Endothelial cell of umbilical vein (primary cell): ENCODE measurements around the gene LRRK1. TPM values are rescaled to one million over a fixed set of nuclear protein-coding genes. Genes with fewer than 3 reads are reported as not detected.

Experiments used
- BruUV-seq: library from RNA; stranded (reverse); fragments of 400-500 nt; replicated peaks from 2 replicates; lab custom pipeline; 2021; lab: Mats Ljungman, UMichigan
- CTCF ChIA-PET: fragments of 300-600, 350-600 bp; sonication (Branson Sonifier 250); formaldehyde crosslinking; loops from one replicate; lab custom pipeline; 2021; ENCODE audit warnings: antibody characterized with exemption, inconsistent platforms; lab: Charles Lee
- POLR2A ChIA-PET: fragments of 300-600, 350-600 bp; sonication (Branson Sonifier 250); formaldehyde crosslinking; loops from one replicate; lab custom pipeline; 2021; ENCODE audit warnings: antibody characterized with exemption, inconsistent platforms; lab: Charles Lee
- DNase-seq: peaks from one replicate; pipeline ENCODE4 v3.0.0-alpha.2; 2011; ENCODE audit warnings: low read depth, low spot score
- FAIRE-seq: peaks from 2 replicates; lab custom pipeline; 2011; peaks lifted over from hg19 to GRCh38; lab: Jason Lieb, UNC
- H2AFZ ChIP-seq: 2 replicates; pipeline ENCODE4 v1.6.0; 2012; ENCODE audit warnings: low read depth, low read length, control low read depth, inconsistent platforms
- H3K27ac ChIP-seq: 2 replicates; pipeline ENCODE4 v1.5.1; 2011; ENCODE audit warnings: low read depth, mild to moderate bottlenecking, control low read depth, low read length, moderate library complexity; ENCODE audit not compliant: insufficient read depth
- H3K27me3 ChIP-seq, 2 experiments: 2 replicates each; pipeline versions ENCODE4 v1.6.0 to v1.6.1; 2011; ENCODE audit warnings: low read length in 2 of 2, mixed read lengths in 1 of 2; ENCODE audit not compliant: control insufficient read depth in 2 of 2, insufficient read depth in 2 of 2
- H3K36me3 ChIP-seq, 2 experiments: 2 replicates in 1 of 2; 3 replicates in 1 of 2; pipeline ENCODE4 v1.5.1; 2011; ENCODE audit warnings: low read length in 2 of 2, mild to moderate bottlenecking in 1 of 2, moderate library complexity in 1 of 2; ENCODE audit not compliant: control insufficient read depth in 2 of 2, insufficient read depth in 2 of 2; ENCODE audit errors: extremely low read depth in 1 of 2
- H3K4me1 ChIP-seq: 3 replicates; pipeline ENCODE4 v1.5.1; 2011; ENCODE audit warnings: mild to moderate bottlenecking, low read length; ENCODE audit not compliant: control insufficient read depth, insufficient read depth; ENCODE audit errors: extremely low read depth
- H3K4me2 ChIP-seq: 2 replicates; pipeline ENCODE4 v1.6.1; 2011; ENCODE audit warnings: low read length, control low read depth, mixed read lengths; ENCODE audit not compliant: insufficient read depth
- H3K4me3 ChIP-seq, 3 experiments: fragments of 200-600 bp in 1 of 3; sonication (generic), shearing (Covaris generic) in 1 of 3; replicated peaks in 1 of 3; 2 replicates each; pipeline ENCODE4 v1.5.1; 2011 to 2016; ENCODE audit warnings: control low read depth in 3 of 3, low read length in 3 of 3, mild to moderate bottlenecking in 2 of 3, inconsistent platforms in 1 of 3, low read depth in 1 of 3, moderate library complexity in 1 of 3; ENCODE audit not compliant: insufficient read depth in 1 of 3
- H3K79me2 ChIP-seq: 2 replicates; pipeline ENCODE4 v1.6.0; 2012; ENCODE audit warnings: low read length, inconsistent platforms; ENCODE audit not compliant: control insufficient read depth, insufficient read depth
- H3K9ac ChIP-seq: replicated peaks from 2 replicates; pipeline ENCODE3; 2011; ENCODE audit warnings: low read length, control low read depth; ENCODE audit not compliant: insufficient read depth; ENCODE audit errors: extremely low read depth
- H3K9me1 ChIP-seq: replicated peaks from 3 replicates; pipeline ENCODE4 v1.6.0; 2011; ENCODE audit warnings: mild to moderate bottlenecking, low read length; ENCODE audit not compliant: control insufficient read depth, insufficient read depth; ENCODE audit errors: extremely low read depth
- H3K9me3 ChIP-seq: replicated peaks from 2 replicates; pipeline ENCODE4 v1.5.1; 2012; ENCODE audit warnings: low read length, inconsistent platforms; ENCODE audit not compliant: control insufficient read depth, insufficient read depth
- H4K20me1 ChIP-seq: replicated peaks from 2 replicates; pipeline ENCODE3; 2011; ENCODE audit warnings: mild to moderate bottlenecking, low read length; ENCODE audit not compliant: control insufficient read depth, insufficient read depth; ENCODE audit errors: extremely low read depth
- EZH2 ChIP-seq: IDR thresholded peaks from 2 replicates; pipeline ENCODE4 v1.6.1; 2012; ENCODE audit warnings: borderline replicate concordance, low read depth, mild to moderate bottlenecking, moderate library complexity, low read length, inconsistent platforms; ENCODE audit not compliant: severe bottlenecking
- FOS ChIP-seq: IDR thresholded peaks from 2 replicates; pipeline ENCODE4 v1.6.1; 2011; ENCODE audit warnings: mild to moderate bottlenecking, low read length, moderate library complexity, borderline replicate concordance; ENCODE audit not compliant: insufficient read depth
- GATA2 ChIP-seq: IDR thresholded peaks from 2 replicates; pipeline ENCODE4 v1.7.0; 2011; ENCODE audit warnings: low read depth, mild to moderate bottlenecking, moderate library complexity, mixed read lengths, low read length; ENCODE audit not compliant: insufficient read length, insufficient read depth
- JUN ChIP-seq: IDR thresholded peaks from 2 replicates; pipeline ENCODE4 v1.6.1; 2011; ENCODE audit warnings: borderline replicate concordance, low read depth; ENCODE audit not compliant: insufficient read length, insufficient read depth
- MYC ChIP-seq: IDR thresholded peaks from one replicate; pipeline ENCODE4 v1.6.1; 2011; ENCODE audit warnings: mild to moderate bottlenecking, low read depth, low read length
- POLR2A ChIP-seq: IDR thresholded peaks from 2 replicates; pipeline ENCODE4 v1.6.1; 2012; ENCODE audit warnings: low read depth, mild to moderate bottlenecking, control low read depth, low read length
- POLR2AphosphoS5 ChIP-seq: IDR thresholded peaks from 2 replicates; pipeline ENCODE4 v1.6.1; 2012; ENCODE audit warnings: low read depth, mild to moderate bottlenecking, control low read depth, low read length, moderate library complexity; ENCODE audit not compliant: insufficient read depth
- dilution Hi-C: fragments of 300-500 bp; cut with MboI; formaldehyde crosslinking; loops from one replicate; pipeline ENCODE4 v1.15.0; 2019; ENCODE audit warnings: low sequenced_read_pairs; ENCODE audit not compliant: extremely low pct_ligation_motif_present
- intact Hi-C: fragments of 100-400 bp; cut with micrococcal nuclease; formaldehyde crosslinking; loops from one replicate; pipeline ENCODE4 v1.10.0; 2022
- polyA plus RNA-seq, 4 experiments: library from polyadenylated mRNA; depleted of rRNA in 3 of 4; stranded (reverse) in 3 of 4; unstranded in 1 of 4; fragments of >200 nt; gene quantifications; 2 replicates each; pipeline versions ENCODE4 v1.2.1 to v1.2.3, GENCODE V29; 2011 to 2012; ENCODE audit warnings: missing spikeins in 1 of 4
- total RNA-seq: library from RNA; stranded (reverse); gene quantifications from 2 replicates; pipeline ENCODE4 v1.2.3, GENCODE V29; 2021
- TF ChIP-seq, protein P1 (sequence below), 2 donors: IDR thresholded peaks; 1 replicate in 1 of 2; 2 replicates in 1 of 2; pipeline ENCODE4 v1.5.1; 2011; ENCODE audit warnings: low read length in 2 of 2, mild to moderate bottlenecking in 2 of 2, moderate library complexity in 2 of 2, control low read depth in 1 of 2, inconsistent platforms in 1 of 2, low read depth in 1 of 2; ENCODE audit not compliant: insufficient read depth in 1 of 2; ENCODE audit errors: extremely low read depth in 1 of 2
- TF ChIP-seq, protein P2 (sequence below): IDR thresholded peaks from 2 replicates; pipeline ENCODE4 v1.6.1; 2011; ENCODE audit not compliant: insufficient read depth, insufficient read length

Gene LRRK1
- total and polyA plus RNA-seq, 2 donors (not counting 3 experiments of a cell fraction or from before 2014, with no cell fraction given) = 11.0 to 22.1 TPM

DNA sequence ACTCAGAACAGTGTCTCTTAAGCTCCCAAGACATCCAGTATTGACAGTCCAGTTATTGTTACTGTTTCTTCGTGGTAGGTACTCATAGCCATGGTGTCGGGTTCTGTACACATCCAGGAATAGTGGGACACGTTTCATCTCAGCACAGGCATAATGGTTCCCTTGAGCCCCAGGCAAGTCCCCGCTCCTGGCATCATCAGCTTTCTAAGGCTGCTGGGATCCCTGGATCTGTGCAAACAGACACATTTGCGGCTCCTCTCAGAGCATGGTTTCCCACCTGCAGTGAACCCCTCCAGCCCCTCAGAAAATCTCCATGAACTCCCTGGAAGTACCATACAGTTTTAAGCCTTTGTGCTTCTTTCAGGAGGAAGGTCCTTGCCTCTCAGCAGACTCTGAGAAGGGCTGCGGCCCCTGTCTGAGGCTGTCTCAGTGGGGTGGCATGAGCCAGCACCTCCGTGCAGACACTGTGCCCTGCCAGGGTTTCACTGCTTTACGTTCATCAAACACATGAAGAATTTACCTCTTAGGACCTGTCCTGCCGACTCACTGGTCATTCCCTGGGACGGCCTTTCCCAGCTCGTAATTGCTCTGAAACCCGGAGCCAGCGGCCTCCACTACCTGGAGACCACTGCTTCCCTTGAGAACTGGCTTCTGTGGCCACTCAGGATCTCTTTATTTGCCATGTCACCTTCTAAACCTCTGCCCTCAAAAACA lies 124.9 kb downstream of the LRRK1 start:
- no peak overlapping the region for H2AFZ ChIP-seq
- intact Hi-C loops = no loop called here
- POLR2A ChIA-PET = no interaction called here

More for the DNA sequence above, 124.9 kb downstream of the LRRK1 start:
- no peak overlapping the region for H3K4me2 ChIP-seq
- no peaks in the 10 kb centered on the region for H4K20me1 ChIP-seq
- no peak overlapping the region for H3K4me3 ChIP-seq
- no peaks in the 10 kb centered on the region for H3K4me1 ChIP-seq
- CTCF ChIA-PET = no interaction called here
- no peaks in the 10 kb centered on the region for H3K27me3 ChIP-seq
- dilution Hi-C loops = no loop called here
- TF ChIP-seq JUN = no peak
- TF ChIP-seq EZH2 = no peak
- TF ChIP-seq MYC = no peak
- no peak for TF ChIP-seq FOS
- TF ChIP-seq, protein P1, sequence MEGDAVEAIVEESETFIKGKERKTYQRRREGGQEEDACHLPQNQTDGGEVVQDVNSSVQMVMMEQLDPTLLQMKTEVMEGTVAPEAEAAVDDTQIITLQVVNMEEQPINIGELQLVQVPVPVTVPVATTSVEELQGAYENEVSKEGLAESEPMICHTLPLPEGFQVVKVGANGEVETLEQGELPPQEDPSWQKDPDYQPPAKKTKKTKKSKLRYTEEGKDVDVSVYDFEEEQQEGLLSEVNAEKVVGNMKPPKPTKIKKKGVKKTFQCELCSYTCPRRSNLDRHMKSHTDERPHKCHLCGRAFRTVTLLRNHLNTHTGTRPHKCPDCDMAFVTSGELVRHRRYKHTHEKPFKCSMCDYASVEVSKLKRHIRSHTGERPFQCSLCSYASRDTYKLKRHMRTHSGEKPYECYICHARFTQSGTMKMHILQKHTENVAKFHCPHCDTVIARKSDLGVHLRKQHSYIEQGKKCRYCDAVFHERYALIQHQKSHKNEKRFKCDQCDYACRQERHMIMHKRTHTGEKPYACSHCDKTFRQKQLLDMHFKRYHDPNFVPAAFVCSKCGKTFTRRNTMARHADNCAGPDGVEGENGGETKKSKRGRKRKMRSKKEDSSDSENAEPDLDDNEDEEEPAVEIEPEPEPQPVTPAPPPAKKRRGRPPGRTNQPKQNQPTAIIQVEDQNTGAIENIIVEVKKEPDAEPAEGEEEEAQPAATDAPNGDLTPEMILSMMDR (IDR thresholded peaks at IDR 0.05; ENCODE audit: extremely low read depth in 1 of 2, insufficient read depth in 1 of 2, low read depth in 1 of 2, low read length in 2 of 2) = no peak
- no peak for TF ChIP-seq POLR2A
- TF ChIP-seq POLR2AphosphoS5 = no peak
- TF ChIP-seq, protein P2, sequence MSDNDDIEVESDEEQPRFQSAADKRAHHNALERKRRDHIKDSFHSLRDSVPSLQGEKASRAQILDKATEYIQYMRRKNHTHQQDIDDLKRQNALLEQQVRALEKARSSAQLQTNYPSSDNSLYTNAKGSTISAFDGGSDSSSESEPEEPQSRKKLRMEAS = no peak
- TF ChIP-seq GATA2 = no peak
- H3K27ac ChIP-seq = no peak overlapping the region
- no peak for FAIRE-seq
- peaks cover 0 to 8% of the 10 kb centered on the region in 2 experiments for H3K36me3 ChIP-seq
- H3K79me2 ChIP-seq = no peaks in the 10 kb centered on the region
- no peak overlapping the region for H3K9ac ChIP-seq
- no peaks in the 10 kb centered on the region for H3K9me3 ChIP-seq
- DNase-seq = no peak
- H3K9me1 ChIP-seq = no peaks in the 10 kb centered on the region
- no TSS peak for BruUV-seq
